GM23338 (cell line): ENCODE measurements around the gene COPB2. TPM values are rescaled to one million over a fixed set of nuclear protein-coding genes. Genes with fewer than 3 reads are reported as not detected.

ENCODE experiments used
- ATAC-seq: fragments of 200-7000 bp; cut with Tn5 transposase; 3 replicates; pipeline ENCODE4 v1.9.1; 2020
- DNase-seq: peaks from one replicate; pipeline ENCODE4 v3.0.0-alpha.2; 2015; ENCODE audit warnings: low spot score
- H2AFZ ChIP-seq: fragments of 200-600 bp; sonication (generic); 2 replicates; pipeline ENCODE4 v1.8.0; 2016; ENCODE audit warnings: antibody characterized with exemption, mild to moderate bottlenecking, moderate library complexity
- H3F3A ChIP-seq: fragments of 200-600 bp; sonication (generic); replicated peaks from 2 replicates; pipeline ENCODE4 v1.8.0; 2017; ENCODE audit warnings: antibody characterized with exemption, mixed run types, low read depth
- H3K27ac ChIP-seq: fragments of 200-600 bp; sonication (generic); 2 replicates; pipeline ENCODE4 v1.6.1; 2016; ENCODE audit warnings: low read depth
- H3K27me3 ChIP-seq: fragments of 200-600 bp; sonication (generic); 2 replicates; pipeline ENCODE4 v1.8.0; 2016; ENCODE audit warnings: mild to moderate bottlenecking, mixed run types, moderate library complexity; ENCODE audit not compliant: insufficient read depth
- H3K36me3 ChIP-seq: fragments of 200-600 bp; sonication (generic); 2 replicates; pipeline ENCODE4 v1.8.0; 2016; ENCODE audit warnings: mild to moderate bottlenecking; ENCODE audit not compliant: insufficient read depth
- H3K4me1 ChIP-seq: fragments of 200-600 bp; sonication (generic); 2 replicates; pipeline ENCODE4 v1.8.0; 2016; ENCODE audit warnings: mild to moderate bottlenecking, moderate library complexity; ENCODE audit not compliant: insufficient read depth
- H3K4me2 ChIP-seq: fragments of 200-600 bp; sonication (generic); 2 replicates; pipeline ENCODE4 v1.7.1; 2017; ENCODE audit warnings: mixed run types
- H3K4me3 ChIP-seq: fragments of 200-600 bp; sonication (generic); 2 replicates; pipeline ENCODE4 v1.6.1; 2016; ENCODE audit warnings: mixed run types
- H3K79me2 ChIP-seq: fragments of 200-600 bp; sonication (generic); replicated peaks from 2 replicates; pipeline ENCODE4 v1.8.0; 2017; ENCODE audit warnings: mild to moderate bottlenecking; ENCODE audit not compliant: insufficient read depth
- H3K9me2 ChIP-seq: fragments of 200-600 bp; sonication (generic); 2 replicates; pipeline ENCODE4 v1.8.0; 2017; ENCODE audit not compliant: insufficient read depth
- H4K20me1 ChIP-seq: fragments of 200-600 bp; sonication (generic); replicated peaks from 2 replicates; pipeline ENCODE4 v1.8.0; 2017; ENCODE audit warnings: mild to moderate bottlenecking; ENCODE audit not compliant: insufficient read depth
- H3K27ac Mint-ChIP-seq: 2 replicates; pipeline ENCODE4 v1.8.0; 2020; ENCODE audit warnings: inconsistent platforms, mild to moderate bottlenecking, moderate library complexity, mixed read lengths
- H3K27me3 Mint-ChIP-seq: 3 replicates; pipeline ENCODE4 v1.8.0; 2022; ENCODE audit warnings: low read depth, mild to moderate bottlenecking, moderate library complexity, mixed read lengths, inconsistent platforms; ENCODE audit not compliant: insufficient read depth, poor library complexity
- H3K36me3 Mint-ChIP-seq: 3 replicates; pipeline ENCODE4 v1.8.0; 2021; ENCODE audit warnings: low read depth, mild to moderate bottlenecking, inconsistent platforms, moderate library complexity, mixed read lengths
- H3K4me1 Mint-ChIP-seq: 3 replicates; pipeline ENCODE4 v1.8.0; 2020; ENCODE audit warnings: mild to moderate bottlenecking, inconsistent platforms, mixed read lengths
- H3K4me3 Mint-ChIP-seq: 3 replicates; pipeline ENCODE4 v1.8.0; 2021; ENCODE audit warnings: moderate library complexity, mild to moderate bottlenecking, inconsistent platforms, mixed read lengths
- H3K9me3 Mint-ChIP-seq: 3 replicates; pipeline ENCODE4 v1.8.0; 2020; ENCODE audit warnings: moderate library complexity, mild to moderate bottlenecking, inconsistent platforms, mixed read lengths
- JUNB ChIP-seq: IDR thresholded peaks from one replicate; pipeline ENCODE4 v1.6.1; 2016; ENCODE audit warnings: antibody characterized with exemption; ENCODE audit not compliant: unreplicated experiment
- NANOG ChIP-seq: IDR thresholded peaks from 2 replicates; pipeline ENCODE4 v1.6.1; 2016; ENCODE audit warnings: antibody characterized with exemption, borderline replicate concordance
- polyA plus RNA-seq: library from polyadenylated mRNA; unstranded; fragments of >200 nt; fragmentation: Nextera tagmentation; extraction: Ambion mirVana; gene quantifications from 2 replicates; pipeline ENCODE4 v1.2.1, GENCODE V29; 2016
- total RNA-seq: library from RNA; depleted of rRNA; stranded (reverse); fragments of >200 nt; shearing (Covaris generic); gene quantifications from 2 replicates; pipeline ENCODE4 v1.2.3, GENCODE V29; 2014
- TF ChIP-seq, protein P1 (sequence below): fragments of 250-450 bp; sonication (Bioruptor Pico); IDR thresholded peaks from 2 replicates; pipeline ENCODE4 v1.5.0; 2020; ENCODE audit warnings: mild to moderate bottlenecking, moderate library complexity
- TF ChIP-seq, protein P2 (sequence below): IDR thresholded peaks from one replicate; pipeline ENCODE4 v1.6.1; 2018; ENCODE audit warnings: antibody characterized with exemption; ENCODE audit not compliant: unreplicated experiment
- TF ChIP-seq, protein P3 (sequence below), 2 experiments: fragments of 200-600 bp in 1 of 2; sonication (generic) in 1 of 2; conservative IDR thresholded peaks; 2 replicates each; pipeline versions ENCODE4 v1.5.1 to v1.6.1; 2016 to 2017; ENCODE audit warnings: antibody characterized with exemption in 2 of 2, low read depth in 2 of 2, mild to moderate bottlenecking in 2 of 2, moderate library complexity in 1 of 2

Gene COPB2
- total and polyA plus RNA-seq, 2 experiments from 2014 or later: 48.2 to 89.1 TPM

DNA sequence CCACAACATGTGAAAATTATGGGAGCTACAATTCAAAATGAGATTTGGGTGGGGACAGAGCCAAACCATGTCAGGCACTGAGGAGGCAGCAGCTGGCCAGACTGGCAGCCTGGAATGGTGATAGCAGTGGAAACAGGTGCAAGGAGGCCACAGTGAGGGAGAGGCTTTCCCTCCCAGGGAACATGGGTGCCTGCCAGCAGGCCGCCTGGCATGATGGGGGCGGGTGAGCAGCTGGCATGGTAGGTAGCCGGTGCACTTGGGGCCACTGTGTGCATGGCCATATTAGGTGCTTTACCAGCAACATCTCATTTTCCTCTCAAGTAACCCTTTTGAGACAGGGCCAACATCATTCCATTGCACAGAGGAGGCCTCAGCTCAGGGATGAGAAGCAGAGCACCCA lies 63.9 kb downstream of the COPB2 start (continued):
- TF ChIP-seq, protein P1, sequence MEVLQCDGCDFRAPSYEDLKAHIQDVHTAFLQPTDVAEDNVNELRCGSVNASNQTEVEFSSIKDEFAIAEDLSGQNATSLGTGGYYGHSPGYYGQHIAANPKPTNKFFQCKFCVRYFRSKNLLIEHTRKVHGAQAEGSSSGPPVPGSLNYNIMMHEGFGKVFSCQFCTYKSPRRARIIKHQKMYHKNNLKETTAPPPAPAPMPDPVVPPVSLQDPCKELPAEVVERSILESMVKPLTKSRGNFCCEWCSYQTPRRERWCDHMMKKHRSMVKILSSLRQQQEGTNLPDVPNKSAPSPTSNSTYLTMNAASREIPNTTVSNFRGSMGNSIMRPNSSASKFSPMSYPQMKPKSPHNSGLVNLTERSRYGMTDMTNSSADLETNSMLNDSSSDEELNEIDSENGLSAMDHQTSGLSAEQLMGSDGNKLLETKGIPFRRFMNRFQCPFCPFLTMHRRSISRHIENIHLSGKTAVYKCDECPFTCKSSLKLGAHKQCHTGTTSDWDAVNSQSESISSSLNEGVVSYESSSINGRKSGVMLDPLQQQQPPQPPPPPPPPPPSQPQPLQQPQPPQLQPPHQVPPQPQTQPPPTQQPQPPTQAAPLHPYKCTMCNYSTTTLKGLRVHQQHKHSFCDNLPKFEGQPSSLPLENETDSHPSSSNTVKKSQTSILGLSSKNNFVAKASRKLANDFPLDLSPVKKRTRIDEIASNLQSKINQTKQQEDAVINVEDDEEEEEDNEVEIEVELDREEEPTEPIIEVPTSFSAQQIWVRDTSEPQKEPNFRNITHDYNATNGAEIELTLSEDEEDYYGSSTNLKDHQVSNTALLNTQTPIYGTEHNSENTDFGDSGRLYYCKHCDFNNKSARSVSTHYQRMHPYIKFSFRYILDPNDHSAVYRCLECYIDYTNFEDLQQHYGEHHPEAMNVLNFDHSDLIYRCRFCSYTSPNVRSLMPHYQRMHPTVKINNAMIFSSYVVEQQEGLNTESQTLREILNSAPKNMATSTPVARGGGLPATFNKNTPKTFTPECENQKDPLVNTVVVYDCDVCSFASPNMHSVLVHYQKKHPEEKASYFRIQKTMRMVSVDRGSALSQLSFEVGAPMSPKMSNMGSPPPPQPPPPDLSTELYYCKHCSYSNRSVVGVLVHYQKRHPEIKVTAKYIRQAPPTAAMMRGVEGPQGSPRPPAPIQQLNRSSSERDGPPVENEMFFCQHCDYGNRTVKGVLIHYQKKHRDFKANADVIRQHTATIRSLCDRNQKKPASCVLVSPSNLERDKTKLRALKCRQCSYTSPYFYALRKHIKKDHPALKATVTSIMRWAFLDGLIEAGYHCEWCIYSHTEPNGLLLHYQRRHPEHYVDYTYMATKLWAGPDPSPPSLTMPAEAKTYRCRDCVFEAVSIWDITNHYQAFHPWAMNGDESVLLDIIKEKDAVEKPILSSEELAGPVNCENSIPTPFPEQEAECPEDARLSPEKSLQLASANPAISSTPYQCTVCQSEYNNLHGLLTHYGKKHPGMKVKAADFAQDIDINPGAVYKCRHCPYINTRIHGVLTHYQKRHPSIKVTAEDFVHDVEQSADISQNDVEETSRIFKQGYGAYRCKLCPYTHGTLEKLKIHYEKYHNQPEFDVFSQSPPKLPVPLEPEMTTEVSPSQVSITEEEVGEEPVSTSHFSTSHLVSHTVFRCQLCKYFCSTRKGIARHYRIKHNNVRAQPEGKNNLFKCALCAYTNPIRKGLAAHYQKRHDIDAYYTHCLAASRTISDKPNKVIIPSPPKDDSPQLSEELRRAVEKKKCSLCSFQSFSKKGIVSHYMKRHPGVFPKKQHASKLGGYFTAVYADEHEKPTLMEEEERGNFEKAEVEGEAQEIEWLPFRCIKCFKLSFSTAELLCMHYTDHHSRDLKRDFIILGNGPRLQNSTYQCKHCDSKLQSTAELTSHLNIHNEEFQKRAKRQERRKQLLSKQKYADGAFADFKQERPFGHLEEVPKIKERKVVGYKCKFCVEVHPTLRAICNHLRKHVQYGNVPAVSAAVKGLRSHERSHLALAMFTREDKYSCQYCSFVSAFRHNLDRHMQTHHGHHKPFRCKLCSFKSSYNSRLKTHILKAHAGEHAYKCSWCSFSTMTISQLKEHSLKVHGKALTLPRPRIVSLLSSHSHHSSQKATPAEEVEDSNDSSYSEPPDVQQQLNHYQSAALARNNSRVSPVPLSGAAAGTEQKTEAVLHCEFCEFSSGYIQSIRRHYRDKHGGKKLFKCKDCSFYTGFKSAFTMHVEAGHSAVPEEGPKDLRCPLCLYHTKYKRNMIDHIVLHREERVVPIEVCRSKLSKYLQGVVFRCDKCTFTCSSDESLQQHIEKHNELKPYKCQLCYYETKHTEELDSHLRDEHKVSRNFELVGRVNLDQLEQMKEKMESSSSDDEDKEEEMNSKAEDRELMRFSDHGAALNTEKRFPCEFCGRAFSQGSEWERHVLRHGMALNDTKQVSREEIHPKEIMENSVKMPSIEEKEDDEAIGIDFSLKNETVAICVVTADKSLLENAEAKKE (CRISPR knock-in tag): no peak
- no peak for TF ChIP-seq NANOG

DNA sequence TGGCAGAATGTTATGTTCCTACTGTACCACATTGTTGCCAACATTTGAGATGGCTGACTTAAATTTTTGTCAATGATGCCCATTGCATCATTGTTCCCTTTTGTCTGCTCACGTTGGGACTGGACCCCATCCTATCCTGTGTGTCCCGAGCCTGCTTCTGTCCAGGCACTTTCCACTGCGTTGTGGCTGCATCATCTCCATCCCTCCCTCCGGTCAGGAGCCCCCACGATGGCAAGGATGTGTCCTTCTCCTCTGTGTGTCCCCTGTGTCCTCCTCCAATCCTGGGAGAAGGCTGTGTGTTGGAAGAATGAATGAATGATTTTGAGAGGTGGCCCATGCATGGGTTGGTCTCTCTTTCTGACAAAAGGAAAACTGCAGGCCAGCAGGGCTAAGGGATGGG lies 65.0 kb downstream of the COPB2 start:
- Histone ChIP-seq H2AFZ (no peak overlapping the region), H3K79me2 (no peaks in the 10 kb centered on the region), H3K4me3 (no peak overlapping the region), H3K27ac (no peak overlapping the region), H3F3A (no peaks in the 10 kb centered on the region), H3K9me2 (no peaks in the 10 kb centered on the region), H3K36me3 (no peaks in the 10 kb centered on the region), H3K4me1 (peaks cover 11% of the 10 kb centered on the region), H3K4me2 (no peak overlapping the region), H3K27me3 (peaks cover 4% of the 10 kb centered on the region; the same call in 1 of the 2 replicates), H4K20me1 (no peaks in the 10 kb centered on the region)
- H3K4me3 Mint-ChIP-seq: no peak overlapping the region
- DNase-seq: no peak
- no peak overlapping the region for H3K27ac Mint-ChIP-seq
- peaks cover 9% of the 10 kb centered on the region for H3K4me1 Mint-ChIP-seq
- H3K36me3 Mint-ChIP-seq: no peaks in the 10 kb centered on the region
- H3K27me3 Mint-ChIP-seq: peaks cover 10% of the 10 kb centered on the region
- ATAC-seq: no peak
- no peaks in the 10 kb centered on the region for H3K9me3 Mint-ChIP-seq
- TF ChIP-seq, protein P2, sequence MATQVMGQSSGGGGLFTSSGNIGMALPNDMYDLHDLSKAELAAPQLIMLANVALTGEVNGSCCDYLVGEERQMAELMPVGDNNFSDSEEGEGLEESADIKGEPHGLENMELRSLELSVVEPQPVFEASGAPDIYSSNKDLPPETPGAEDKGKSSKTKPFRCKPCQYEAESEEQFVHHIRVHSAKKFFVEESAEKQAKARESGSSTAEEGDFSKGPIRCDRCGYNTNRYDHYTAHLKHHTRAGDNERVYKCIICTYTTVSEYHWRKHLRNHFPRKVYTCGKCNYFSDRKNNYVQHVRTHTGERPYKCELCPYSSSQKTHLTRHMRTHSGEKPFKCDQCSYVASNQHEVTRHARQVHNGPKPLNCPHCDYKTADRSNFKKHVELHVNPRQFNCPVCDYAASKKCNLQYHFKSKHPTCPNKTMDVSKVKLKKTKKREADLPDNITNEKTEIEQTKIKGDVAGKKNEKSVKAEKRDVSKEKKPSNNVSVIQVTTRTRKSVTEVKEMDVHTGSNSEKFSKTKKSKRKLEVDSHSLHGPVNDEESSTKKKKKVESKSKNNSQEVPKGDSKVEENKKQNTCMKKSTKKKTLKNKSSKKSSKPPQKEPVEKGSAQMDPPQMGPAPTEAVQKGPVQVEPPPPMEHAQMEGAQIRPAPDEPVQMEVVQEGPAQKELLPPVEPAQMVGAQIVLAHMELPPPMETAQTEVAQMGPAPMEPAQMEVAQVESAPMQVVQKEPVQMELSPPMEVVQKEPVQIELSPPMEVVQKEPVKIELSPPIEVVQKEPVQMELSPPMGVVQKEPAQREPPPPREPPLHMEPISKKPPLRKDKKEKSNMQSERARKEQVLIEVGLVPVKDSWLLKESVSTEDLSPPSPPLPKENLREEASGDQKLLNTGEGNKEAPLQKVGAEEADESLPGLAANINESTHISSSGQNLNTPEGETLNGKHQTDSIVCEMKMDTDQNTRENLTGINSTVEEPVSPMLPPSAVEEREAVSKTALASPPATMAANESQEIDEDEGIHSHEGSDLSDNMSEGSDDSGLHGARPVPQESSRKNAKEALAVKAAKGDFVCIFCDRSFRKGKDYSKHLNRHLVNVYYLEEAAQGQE: no peak
- TF ChIP-seq, protein P3, sequence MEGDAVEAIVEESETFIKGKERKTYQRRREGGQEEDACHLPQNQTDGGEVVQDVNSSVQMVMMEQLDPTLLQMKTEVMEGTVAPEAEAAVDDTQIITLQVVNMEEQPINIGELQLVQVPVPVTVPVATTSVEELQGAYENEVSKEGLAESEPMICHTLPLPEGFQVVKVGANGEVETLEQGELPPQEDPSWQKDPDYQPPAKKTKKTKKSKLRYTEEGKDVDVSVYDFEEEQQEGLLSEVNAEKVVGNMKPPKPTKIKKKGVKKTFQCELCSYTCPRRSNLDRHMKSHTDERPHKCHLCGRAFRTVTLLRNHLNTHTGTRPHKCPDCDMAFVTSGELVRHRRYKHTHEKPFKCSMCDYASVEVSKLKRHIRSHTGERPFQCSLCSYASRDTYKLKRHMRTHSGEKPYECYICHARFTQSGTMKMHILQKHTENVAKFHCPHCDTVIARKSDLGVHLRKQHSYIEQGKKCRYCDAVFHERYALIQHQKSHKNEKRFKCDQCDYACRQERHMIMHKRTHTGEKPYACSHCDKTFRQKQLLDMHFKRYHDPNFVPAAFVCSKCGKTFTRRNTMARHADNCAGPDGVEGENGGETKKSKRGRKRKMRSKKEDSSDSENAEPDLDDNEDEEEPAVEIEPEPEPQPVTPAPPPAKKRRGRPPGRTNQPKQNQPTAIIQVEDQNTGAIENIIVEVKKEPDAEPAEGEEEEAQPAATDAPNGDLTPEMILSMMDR (conservative IDR thresholded peaks at IDR 0.05; ENCODE audit: low read depth in 2 of 2): no peak
- no peak for TF ChIP-seq JUNB
